Mesodermal cell (in vitro differentiated cells): ENCODE data around the gene TOR4A.

Source experiments
- H3K27ac ChIP-seq: 2 replicates; pipeline ENCODE4 v1.7.0; 2013; ENCODE audit warnings: mild to moderate bottlenecking, low read depth, low read length, moderate library complexity; ENCODE audit not compliant: severe bottlenecking
- H3K36me3 ChIP-seq: 2 replicates; pipeline ENCODE4 v1.7.1; 2013; ENCODE audit warnings: mild to moderate bottlenecking, low read length, moderate library complexity; ENCODE audit not compliant: control insufficient read depth, insufficient read depth
- H3K4me1 ChIP-seq: one replicate; pipeline ENCODE4 v1.7.1; 2013; ENCODE audit warnings: mild to moderate bottlenecking, low read length; ENCODE audit not compliant: insufficient read depth, control insufficient read depth, poor library complexity, severe bottlenecking
- H3K4me3 ChIP-seq: 2 replicates; pipeline ENCODE4 v1.7.0; 2013; ENCODE audit warnings: low read length, control low read depth, mild to moderate bottlenecking; ENCODE audit not compliant: insufficient read depth, poor library complexity, severe bottlenecking; ENCODE audit errors: extremely low read depth
- H3K9me3 ChIP-seq: 2 replicates; pipeline ENCODE4 v1.7.1; 2013; ENCODE audit warnings: mild to moderate bottlenecking, low read length, moderate library complexity; ENCODE audit not compliant: control insufficient read depth
- WGBS, 2 experiments: methylation state at CpG; one replicate each; pipeline ENCODE4 v1.1.5; 2013; ENCODE audit warnings: missing lambda C conversion rate in 2 of 2; ENCODE audit not compliant: insufficient coverage in 2 of 2; 5-methylcytosine and 5-hydroxymethylcytosine counted together

Gene TOR4A

DNA sequence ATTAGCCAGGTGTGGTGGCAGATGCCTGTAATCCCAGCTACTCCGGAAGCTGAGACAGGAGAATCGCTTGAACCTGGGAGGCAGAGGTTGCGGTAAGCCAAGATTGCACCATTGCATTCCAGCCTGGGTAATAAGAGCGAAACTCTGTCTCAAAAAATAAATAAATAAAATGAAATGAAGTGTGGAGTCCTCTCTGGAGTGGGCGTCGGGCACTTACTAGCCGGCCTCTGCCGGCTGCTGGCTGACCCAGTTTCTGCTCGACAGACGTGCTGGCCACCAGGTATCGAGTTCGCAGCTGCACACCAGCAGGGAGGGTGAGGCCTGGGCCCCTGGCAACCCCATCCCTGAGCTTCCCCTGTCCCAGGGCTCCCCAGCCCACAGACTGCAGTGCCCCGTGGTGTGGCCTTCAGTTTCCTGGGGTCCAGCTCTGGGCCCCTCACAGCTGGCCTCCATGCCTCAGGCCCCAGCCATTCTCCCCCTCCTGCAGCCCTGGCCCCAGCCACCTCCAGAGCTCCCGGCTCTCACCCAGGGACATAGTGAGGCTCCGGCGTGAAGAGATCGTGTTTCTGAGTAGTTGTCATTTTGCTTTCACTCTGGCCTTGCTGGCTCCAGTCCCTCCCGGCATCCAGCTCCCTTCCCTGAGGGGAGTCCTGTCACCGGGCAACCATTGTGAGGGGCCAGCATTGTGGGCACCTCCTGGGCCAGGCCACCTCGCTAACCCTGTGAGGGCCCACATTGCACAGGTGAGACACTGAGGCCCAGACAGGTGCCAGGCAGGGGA lies 30.2 kb upstream of the TOR4A start:
- H3K9me3 ChIP-seq, result no peaks in the 10 kb centered on the region
- H3K4me3 ChIP-seq, result no peak overlapping the region
- 75 to 78% methylated on average over 13 to 19 of the region's 20 CpGs for whole genome bisulfite sequencing, 2 experiments
- H3K4me1 ChIP-seq, result peaks cover 10% of the 10 kb centered on the region
- H3K36me3 ChIP-seq, result peaks cover 18% of the 10 kb centered on the region
- no peak overlapping the region for H3K27ac ChIP-seq

GRCh38 chr9:137247916-137248175 lies 29.7 kb upstream of the TOR4A start:
- Histone ChIP-seq H3K4me1 (peaks cover 5% of the 10 kb centered on the region), H3K9me3 (no peaks in the 10 kb centered on the region), H3K4me3 (no peak overlapping the region), H3K27ac (no peak overlapping the region), H3K36me3 (peaks cover 13% of the 10 kb centered on the region)
- 85 to 86% methylated on average over 2 of the region's 6 CpGs for WGBS, 2 experiments

- Histone ChIP-seq H3K4me1 (peaks cover 10% of the 10 kb centered on the region), H3K4me3 (no peak overlapping the region), H3K36me3 (no peaks in the 10 kb centered on the region), H3K9me3 (no peaks in the 10 kb centered on the region), H3K27ac (no peak overlapping the region)
- WGBS, 2 experiments, result 86 to 88% methylated on average over 12 to 16 of the region's 18 CpGs
Observed at GRCh38 chr9:137250329-137251193, 27.0 kb upstream of the TOR4A start.

GRCh38 chr9:137251194-137251461 lies 26.4 kb upstream of the TOR4A start, which contains the start of gene STPG3:
STPG3 (plus strand) TSS chr9:137251286; CDS start chr9:137251287, 1 bp downstream.
- no peak within 1 kb of the TSS for H3K27ac ChIP-seq
- peaks cover 3% of the 10 kb centered on the region for H3K36me3 ChIP-seq
- 70 to 76% methylated on average over 2 to 3 of the region's 4 CpGs for WGBS, 2 experiments
- no peaks in the 10 kb centered on the region for H3K9me3 ChIP-seq
- no peak within 1 kb of the TSS for H3K4me3 ChIP-seq
- H3K4me1 ChIP-seq, result peaks cover 10% of the 10 kb centered on the region

DNA sequence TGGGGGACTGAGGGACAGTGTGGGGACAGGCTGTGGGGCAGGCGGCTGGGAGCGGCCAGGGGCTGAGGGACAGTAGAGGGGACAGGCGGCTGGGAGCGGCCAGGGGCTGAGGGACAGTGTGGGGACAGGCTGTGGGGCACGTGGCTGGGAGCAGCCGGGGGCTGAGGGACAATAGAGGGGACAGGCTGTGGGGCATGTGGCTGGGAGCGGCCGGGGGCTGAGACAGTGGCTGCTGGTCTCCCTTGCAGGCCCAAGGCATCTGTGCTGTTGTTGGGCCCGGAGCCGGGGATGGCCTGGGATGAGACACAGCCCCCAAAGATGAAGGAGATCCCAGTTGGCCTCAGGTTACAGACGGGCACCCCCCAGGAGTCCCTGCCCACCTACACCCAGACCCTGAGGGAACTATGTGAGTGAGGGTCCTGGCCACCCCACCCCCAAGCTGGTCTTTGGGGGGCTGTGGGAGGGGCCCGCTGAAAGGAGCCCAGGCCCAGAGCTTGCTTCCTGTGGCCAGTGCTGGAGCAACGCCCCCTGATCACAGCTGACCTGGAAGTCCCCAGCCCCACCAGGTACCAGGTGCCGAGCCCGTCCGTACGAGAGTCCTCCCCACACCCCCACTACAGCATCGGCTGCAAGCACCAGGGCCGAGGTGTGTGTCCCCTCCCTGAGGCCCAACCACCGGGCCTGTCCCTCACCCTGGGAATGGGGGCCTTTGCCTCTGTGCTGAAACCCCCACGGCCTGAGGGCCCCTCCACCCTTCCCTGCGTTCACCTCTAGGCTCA lies 25.8 kb upstream of the TOR4A start:
- peaks cover 9% of the 10 kb centered on the region for H3K36me3 ChIP-seq
- 90 to 94% methylated on average over 15 to 17 of the region's 22 CpGs for WGBS, 2 experiments
- H3K4me3 ChIP-seq, result no peak overlapping the region
- no peak overlapping the region for H3K27ac ChIP-seq
- H3K4me1 ChIP-seq, result peaks cover 15% of the 10 kb centered on the region
- H3K9me3 ChIP-seq, result no peaks in the 10 kb centered on the region

DNA sequence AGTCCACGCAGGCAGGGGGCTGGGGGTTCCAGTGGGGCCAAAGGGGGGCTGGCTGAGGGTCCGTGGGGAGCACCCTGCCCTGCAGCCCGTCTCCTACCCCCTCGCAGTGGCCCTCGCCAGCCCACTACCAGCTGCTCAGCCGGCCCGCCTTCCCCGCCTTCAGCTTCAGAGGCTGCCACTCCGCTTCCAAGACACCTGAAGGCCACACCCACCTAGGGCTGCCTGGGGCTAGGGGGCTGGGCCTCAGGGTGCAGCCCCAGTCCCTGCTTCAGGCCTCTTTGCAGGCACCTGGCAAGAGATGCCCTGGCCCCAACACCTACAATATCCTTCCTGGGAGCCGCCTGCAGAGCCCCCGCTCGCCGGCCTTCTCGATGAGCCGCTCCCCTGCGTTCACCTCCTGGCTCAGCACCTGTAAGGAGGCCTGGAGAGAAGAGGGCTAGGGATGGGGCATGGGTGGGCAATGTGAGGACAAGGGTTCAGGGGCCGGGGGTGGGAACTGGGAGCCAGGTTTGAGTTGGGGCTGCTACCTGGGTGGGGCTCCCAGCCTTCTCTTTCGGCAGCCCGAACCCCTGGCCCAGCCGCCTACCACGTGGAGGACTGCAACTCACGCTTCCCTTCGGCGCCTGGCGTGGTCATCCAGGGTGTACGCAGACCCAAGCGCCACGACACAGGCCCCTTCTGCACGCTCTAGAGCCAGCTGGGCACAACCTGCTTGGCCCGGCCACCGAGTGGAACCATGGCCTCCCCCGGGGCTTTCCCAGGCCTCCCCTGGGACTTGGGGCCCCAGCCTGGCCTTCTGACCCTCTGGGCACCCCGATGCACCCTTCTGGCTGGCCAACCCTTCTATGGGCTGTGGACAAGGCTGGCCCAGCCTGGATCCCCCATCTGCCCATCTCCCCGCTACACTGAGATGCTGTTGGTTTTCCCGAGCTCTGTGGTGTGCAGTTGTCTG lies 24.7 kb upstream of the TOR4A start:
- Histone ChIP-seq H3K4me1 (peaks cover 16% of the 10 kb centered on the region), H3K4me3 (no peak overlapping the region), H3K36me3 (peaks cover 17% of the 10 kb centered on the region), H3K9me3 (no peaks in the 10 kb centered on the region), H3K27ac (no peak overlapping the region)
- WGBS, 2 experiments, result 81 to 87% methylated on average over 27 to 31 of the region's 35 CpGs

DNA sequence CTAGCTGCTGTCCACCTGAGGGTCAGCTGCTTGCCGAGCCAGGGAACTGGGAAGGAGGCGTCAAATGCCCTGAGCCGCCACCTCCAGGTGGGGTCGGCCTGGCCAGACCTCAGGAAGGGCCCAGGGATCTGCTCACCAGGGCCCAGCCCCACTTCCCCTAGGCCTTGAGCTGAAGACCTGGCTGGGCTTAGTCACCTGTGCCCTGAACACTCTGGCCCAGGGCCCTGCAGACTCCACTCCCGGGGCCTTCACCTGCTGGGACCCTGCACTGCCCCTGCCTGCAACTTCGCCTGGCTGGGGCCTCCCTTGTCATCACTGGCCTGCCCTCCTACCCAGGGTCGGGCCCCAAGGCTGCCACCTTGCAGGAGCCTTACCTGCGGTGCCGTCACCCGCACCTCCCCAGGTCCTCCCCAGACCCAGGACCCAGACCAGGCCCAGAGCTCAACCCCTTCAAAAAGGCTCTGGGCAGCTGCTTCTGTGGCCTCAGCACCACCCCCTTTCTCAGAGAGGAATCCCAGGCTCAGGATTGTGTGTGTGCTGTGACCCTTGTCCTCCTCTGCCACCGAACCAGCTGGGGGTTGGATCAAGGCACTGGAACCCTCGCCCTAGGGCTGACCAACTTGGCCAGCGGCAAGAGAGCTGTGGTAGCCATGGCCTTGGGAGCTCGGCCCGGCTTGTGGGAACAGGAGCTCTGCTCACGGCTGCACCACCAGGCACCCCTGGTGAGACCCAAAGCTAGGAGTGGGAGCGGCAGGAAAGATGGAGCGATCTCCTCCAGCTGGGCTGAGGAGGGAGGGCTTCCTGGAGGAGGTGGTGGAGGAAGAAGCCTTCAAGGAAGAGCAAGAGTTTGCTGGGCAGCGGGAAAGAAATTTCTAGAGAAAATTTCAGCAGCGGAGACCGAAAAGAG lies 23.6 kb upstream of the TOR4A start:
- Histone ChIP-seq H3K36me3 (peaks cover 29% of the 10 kb centered on the region), H3K4me1 (peaks cover 16% of the 10 kb centered on the region), H3K9me3 (no peaks in the 10 kb centered on the region), H3K27ac (no peak overlapping the region), H3K4me3 (peak overlapping the region; percentile 97)
- WGBS, 2 experiments, result 60 to 63% methylated on average over 15 to 16 of the region's 21 CpGs

DNA sequence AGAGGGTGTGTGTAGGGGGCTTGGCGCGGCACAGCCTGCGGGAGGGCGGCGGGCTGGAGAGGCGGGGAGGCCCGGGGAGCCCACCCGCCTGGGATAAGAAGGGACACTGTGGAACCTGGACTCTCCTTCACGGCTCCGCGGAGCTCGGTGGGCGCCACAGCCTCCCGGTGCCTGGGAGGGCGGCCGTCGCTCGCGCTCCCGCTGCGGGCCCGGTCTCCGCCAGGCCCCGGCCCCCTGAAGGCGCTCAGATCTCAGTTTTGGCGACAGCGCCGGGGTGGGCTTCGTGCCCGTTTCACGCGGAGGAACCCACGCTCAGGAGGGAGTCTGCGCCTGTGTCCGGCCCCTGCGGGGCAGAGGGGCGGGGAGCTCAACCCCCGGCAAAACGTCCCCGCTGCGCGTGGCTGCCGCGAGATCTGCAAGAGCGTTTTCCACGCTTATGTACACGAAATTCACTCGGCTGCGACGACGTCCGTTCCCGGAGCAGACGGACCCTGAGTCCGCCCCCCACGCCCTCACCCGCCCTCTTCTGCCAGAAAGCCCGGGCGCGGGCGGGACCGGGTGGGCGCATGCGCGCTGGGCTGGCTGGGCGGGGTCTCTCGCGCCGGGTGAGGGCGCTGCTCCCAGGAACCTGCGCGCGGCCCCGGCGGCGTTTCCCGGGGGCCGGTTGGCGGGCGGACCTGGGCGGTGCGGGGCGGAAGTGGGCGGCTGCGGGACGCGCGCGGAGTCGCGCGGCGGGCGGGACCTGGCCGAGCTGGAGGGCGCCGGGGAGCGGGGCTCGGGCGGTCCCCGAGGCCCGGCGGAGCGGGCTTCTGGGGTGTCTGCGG lies 22.7 kb upstream of the TOR4A start, which contains the start of gene NELFB:
Gene NELFB (plus strand): TSS at position 704 of the 824 bp plus-strand sequence.
- 1 to 2% methylated on average over 86 to 97 of the region's 105 CpGs for WGBS, 2 experiments
- Histone ChIP-seq H3K27ac (peak within 1 kb of the TSS; percentile 80), H3K36me3 (peaks cover 34% of the 10 kb centered on the region)

More for the DNA sequence above, 22.7 kb upstream of the TOR4A start, which contains the start of gene NELFB:
- H3K4me1 ChIP-seq, result peaks cover 16% of the 10 kb centered on the region
- no peaks in the 10 kb centered on the region for H3K9me3 ChIP-seq
- peak within 1 kb of the TSS; percentile 97 for H3K4me3 ChIP-seq
